H1 (cell line): ENCODE measurements around the gene KRT24. TPM values are rescaled to one million over a fixed set of nuclear protein-coding genes. Genes with fewer than 3 reads are reported as not detected.

Experiments
- CTCF ChIA-PET: fragments of 300-600 bp; sonication (Branson Sonifier 250); formaldehyde crosslinking; loops from one replicate; lab custom pipeline; 2021; ENCODE audit not compliant: partially characterized antibody; lab: Charles Lee
- POLR2A ChIA-PET: fragments of 300-600 bp; sonication (Branson Sonifier 250); formaldehyde crosslinking; loops from one replicate; lab custom pipeline; 2021; ENCODE audit warnings: inconsistent platforms; ENCODE audit not compliant: partially characterized antibody; lab: Charles Lee
- DNase-seq, 2 experiments: peaks; one replicate each; pipeline versions ENCODE4 v3.0.0 to v3.0.0-alpha.2; 2010 to 2022; ENCODE audit warnings: low spot score in 2 of 2, low read depth in 1 of 2, mixed read lengths in 1 of 2
- FAIRE-seq: peaks from 2 replicates; lab custom pipeline; 2011; peaks lifted over from hg19 to GRCh38; lab: Jason Lieb, UNC
- H2AFZ ChIP-seq: 2 replicates; pipeline ENCODE4 v1.8.1; 2012; ENCODE audit warnings: low read length, inconsistent platforms
- H2AK5ac ChIP-seq: 2 replicates; pipeline ENCODE4 v1.6.1; 2013; ENCODE audit warnings: low read depth, low read length
- H2BK120ac ChIP-seq: replicated peaks from 2 replicates; pipeline ENCODE3; 2013; ENCODE audit warnings: low read depth, low read length, inconsistent platforms
- H2BK12ac ChIP-seq: 2 replicates; pipeline ENCODE4 v1.6.1; 2013; ENCODE audit warnings: low read depth, low read length
- H2BK15ac ChIP-seq: 2 replicates; pipeline ENCODE4 v1.6.1; 2013; ENCODE audit warnings: low read length
- H2BK20ac ChIP-seq: 2 replicates; pipeline ENCODE4 v1.6.1; 2013; ENCODE audit warnings: low read length
- H2BK5ac ChIP-seq: 2 replicates; pipeline ENCODE4 v1.6.1; 2013; ENCODE audit warnings: low read depth, low read length
- H3K14ac ChIP-seq: 2 replicates; pipeline ENCODE4 v1.6.1; 2013; ENCODE audit warnings: inconsistent platforms; ENCODE audit not compliant: insufficient read length
- H3K18ac ChIP-seq: 2 replicates; pipeline ENCODE4 v1.6.1; 2013; ENCODE audit warnings: low read length; ENCODE audit errors: extremely low read depth
- H3K23ac ChIP-seq: 2 replicates; pipeline ENCODE4 v1.6.1; 2013; ENCODE audit warnings: inconsistent platforms; ENCODE audit not compliant: insufficient read length
- H3K23me2 ChIP-seq: 2 replicates; pipeline ENCODE4 v1.6.1; 2013; ENCODE audit warnings: low read depth, low read length
- H3K27ac ChIP-seq: 2 replicates; pipeline ENCODE4 v1.6.1; 2011; ENCODE audit warnings: low read depth, low read length, inconsistent platforms
- H3K27me3 ChIP-seq, 4 experiments: replicated peaks in 1 of 4; 1 replicate in 1 of 4; 2 replicates in 3 of 4; pipeline versions ENCODE4 v1.6.1 to v1.8.1; 2011 to 2013; ENCODE audit warnings: low read length in 3 of 4, mild to moderate bottlenecking in 3 of 4, inconsistent platforms in 2 of 4, mixed read lengths in 2 of 4, moderate library complexity in 1 of 4; ENCODE audit not compliant: control insufficient read depth in 3 of 4, insufficient read depth in 3 of 4; ENCODE audit errors: extremely low read depth in 1 of 4
- H3K36me3 ChIP-seq, 4 experiments: 2 replicates each; pipeline versions ENCODE4 v1.6.1 to v1.8.1; 2011 to 2013; ENCODE audit warnings: mild to moderate bottlenecking in 4 of 4, low read length in 3 of 4, moderate library complexity in 2 of 4, control low read depth in 1 of 4, inconsistent platforms in 1 of 4; ENCODE audit not compliant: insufficient read depth in 4 of 4, control insufficient read depth in 2 of 4
- H3K4ac ChIP-seq: replicated peaks from 2 replicates; pipeline ENCODE3; 2013; ENCODE audit warnings: low read length, low read depth, mixed read lengths, inconsistent platforms; ENCODE audit not compliant: insufficient read length
- H3K4me1 ChIP-seq, 4 experiments: replicated peaks in 1 of 4; 1 replicate in 1 of 4; 2 replicates in 3 of 4; pipeline versions ENCODE4 v1.6.1 to v1.8.1; 2011 to 2013; ENCODE audit warnings: low read length in 3 of 4, inconsistent platforms in 2 of 4, mixed read lengths in 1 of 4; ENCODE audit not compliant: insufficient read depth in 4 of 4, control insufficient read depth in 3 of 4
- H3K4me2 ChIP-seq, 2 experiments: 2 replicates each; pipeline versions ENCODE4 v1.6.1 to v1.8.1; 2011 to 2013; ENCODE audit warnings: low read depth in 2 of 2, low read length in 2 of 2, control low read depth in 1 of 2, inconsistent platforms in 1 of 2, mild to moderate bottlenecking in 1 of 2; ENCODE audit not compliant: insufficient read depth in 1 of 2
- H3K4me3 ChIP-seq, 4 experiments: fragments of 200-600, 300-600 bp in 1 of 4; sonication (generic), shearing (Covaris generic), sonication (Bioruptor Twin) in 1 of 4; 2 replicates each; pipeline versions ENCODE4 v1.5.1 to v1.8.1; 2011 to 2016; ENCODE audit warnings: low read length in 4 of 4, low read depth in 3 of 4, control low read depth in 2 of 4, inconsistent platforms in 2 of 4, mild to moderate bottlenecking in 2 of 4, mixed read lengths in 1 of 4, moderate library complexity in 1 of 4; ENCODE audit not compliant: insufficient read depth in 2 of 4; ENCODE audit errors: extremely low read depth in 1 of 4
- H3K56ac ChIP-seq: replicated peaks from 2 replicates; pipeline ENCODE3; 2013; ENCODE audit warnings: low read depth, mild to moderate bottlenecking, mixed read lengths, low read length, inconsistent platforms; ENCODE audit not compliant: insufficient read length
- H3K79me1 ChIP-seq: 2 replicates; pipeline ENCODE4 v1.6.1; 2013; ENCODE audit warnings: low read depth, low read length, control low read depth
- H3K79me2 ChIP-seq, 2 experiments: 2 replicates each; pipeline versions ENCODE4 v1.6.1 to v1.8.1; 2012 to 2013; ENCODE audit warnings: low read length in 2 of 2, mild to moderate bottlenecking in 2 of 2, inconsistent platforms in 1 of 2; ENCODE audit not compliant: insufficient read depth in 2 of 2, control insufficient read depth in 1 of 2
- H3K9ac ChIP-seq, 4 experiments: replicated peaks in 1 of 4; 1 replicate in 1 of 4; 2 replicates in 3 of 4; pipeline versions ENCODE4 v1.6.1 to v1.8.1; 2011 to 2013; ENCODE audit warnings: low read depth in 3 of 4, low read length in 3 of 4, control low read depth in 2 of 4, mild to moderate bottlenecking in 2 of 4, moderate library complexity in 2 of 4, inconsistent platforms in 1 of 4; ENCODE audit errors: extremely low read depth in 1 of 4
- H3K9me3 ChIP-seq, 2 experiments: 2 replicates each; pipeline versions ENCODE4 v1.6.1 to v1.8.1; 2012 to 2013; ENCODE audit warnings: mild to moderate bottlenecking in 2 of 2, moderate library complexity in 2 of 2, control low read depth in 1 of 2, inconsistent platforms in 1 of 2, low read depth in 1 of 2, low read length in 1 of 2, mixed read lengths in 1 of 2; ENCODE audit not compliant: insufficient read depth in 2 of 2
- H4K20me1 ChIP-seq, 2 experiments: replicated peaks in 1 of 2; 2 replicates each; pipeline versions ENCODE3 to v1.8.1; 2011 to 2013; ENCODE audit warnings: inconsistent platforms in 2 of 2, low read length in 2 of 2, mild to moderate bottlenecking in 1 of 2; ENCODE audit not compliant: insufficient read depth in 2 of 2, control insufficient read depth in 1 of 2
- H4K5ac ChIP-seq: 2 replicates; pipeline ENCODE4 v1.6.1; 2013; ENCODE audit warnings: low read length, low read depth, mixed read lengths, inconsistent platforms; ENCODE audit not compliant: insufficient read length
- H4K8ac ChIP-seq: 2 replicates; pipeline ENCODE4 v1.8.0; 2013; ENCODE audit warnings: mild to moderate bottlenecking, moderate library complexity, low read length, inconsistent platforms; ENCODE audit not compliant: insufficient read depth; ENCODE audit errors: extremely low read depth
- H4K91ac ChIP-seq: replicated peaks from 2 replicates; pipeline ENCODE3; 2013; ENCODE audit warnings: low read length, mixed read lengths, inconsistent platforms; ENCODE audit not compliant: insufficient read length
- CREB1 ChIP-seq: IDR thresholded peaks from 2 replicates; pipeline ENCODE4 v1.6.1; 2012; ENCODE audit warnings: inconsistent platforms
- E2F6 ChIP-seq: IDR thresholded peaks from 2 replicates; pipeline ENCODE4 v1.6.1; 2012; ENCODE audit warnings: inconsistent platforms
- EZH2 ChIP-seq: fragments of 200-600 bp; sonication (generic); IDR thresholded peaks from 2 replicates; pipeline ENCODE4 v1.7.1; 2012; ENCODE audit warnings: low read depth, mild to moderate bottlenecking, moderate library complexity, low read length, inconsistent platforms; ENCODE audit not compliant: severe bottlenecking
- FOSL1 ChIP-seq: IDR thresholded peaks from 2 replicates; pipeline ENCODE4 v1.6.1; 2011; ENCODE audit warnings: mild to moderate bottlenecking, low read depth, low read length, moderate library complexity; ENCODE audit not compliant: insufficient read depth
- GABPA ChIP-seq: IDR thresholded peaks from 2 replicates; pipeline ENCODE4 v1.6.1; 2011; ENCODE audit warnings: mild to moderate bottlenecking, low read length, moderate library complexity, borderline replicate concordance; ENCODE audit not compliant: insufficient read depth
- GTF2F1 ChIP-seq: IDR thresholded peaks from 2 replicates; pipeline ENCODE4 v1.6.1; 2012; ENCODE audit warnings: low read depth, low read length, improper control_type of control experiment, borderline replicate concordance
- HDAC2 ChIP-seq, 2 experiments: fragments of 300-600 bp in 1 of 2; sonication (generic) in 1 of 2; IDR thresholded peaks; 2 replicates each; pipeline ENCODE4 v1.6.1; 2011 to 2012; ENCODE audit warnings: low read depth in 2 of 2, low read length in 2 of 2, mild to moderate bottlenecking in 2 of 2, moderate library complexity in 2 of 2, borderline replicate concordance in 1 of 2, inconsistent platforms in 1 of 2
- NRF1 ChIP-seq: IDR thresholded peaks from 2 replicates; pipeline ENCODE4 v1.6.1; 2011; ENCODE audit warnings: mild to moderate bottlenecking, low read depth, low read length, improper control_type of control experiment
- RNF2 ChIP-seq: fragments of 200-900, 300-1000 bp; sonication (generic); IDR thresholded peaks from 2 replicates; pipeline ENCODE4 v1.7.1; 2016; ENCODE audit warnings: borderline replicate concordance, low read depth, mild to moderate bottlenecking, antibody characterized with exemption, low read length; ENCODE audit not compliant: poor library complexity, severe bottlenecking; ENCODE audit errors: missing control alignments
- SP2 ChIP-seq: IDR thresholded peaks from 2 replicates; pipeline ENCODE4 v1.6.1; 2012; ENCODE audit warnings: mild to moderate bottlenecking, low read length, inconsistent platforms
- TCF12 ChIP-seq: IDR thresholded peaks from 2 replicates; pipeline ENCODE4 v1.6.1; 2011; ENCODE audit warnings: low read depth, mild to moderate bottlenecking, low read length
- WGBS, 2 experiments: shearing (Covaris generic) in 1 of 2; methylation state at CpG; one replicate each; pipeline versions ENCODE4 v1.1.6 to v1.1.7; 2013 to 2015; ENCODE audit warnings: low lambda C conversion rate in 2 of 2, mixed read lengths in 2 of 2, inconsistent platforms in 1 of 2, low coverage in 1 of 2, missing lambda C conversion rate in 1 of 2; ENCODE audit not compliant: insufficient replicate concordance in 2 of 2, insufficient coverage in 1 of 2, insufficient read length in 1 of 2; ENCODE audit errors: extremely low coverage in 1 of 2, missing lambda C conversion rate in 1 of 2; 5-methylcytosine and 5-hydroxymethylcytosine counted together
- polyA plus RNA-seq, 7 experiments: library from polyadenylated mRNA; depleted of rRNA in 3 of 7; stranded (reverse) in 5 of 7; unstranded in 2 of 7; fragments of >200 nt in 5 of 7; fragments of 200-250 nt in 2 of 7; gene quantifications; 1 replicate in 5 of 7; 2 replicates in 1 of 7; 4 replicates in 1 of 7; pipeline versions ENCODE4 v1.2.1 to v1.2.3, GENCODE V29; 2011 to 2013; ENCODE audit warnings: missing spikeins in 2 of 7, mixed read lengths in 2 of 7
- total RNA-seq: library from RNA; stranded (reverse); fragmentation: NEBNext Ultra II Directional; extraction: Animal tissue kit (Norgen Biotek cat#: 25700); gene quantifications from 2 replicates; pipeline ENCODE4 v1.2.1, GENCODE V29; 2021

Gene KRT24
- total and polyA plus RNA-seq, 2 of the 8 experiments (the other 6 are each of a cell fraction or from before 2014, with no cell fraction given) = not detected

GRCh38 chr17:40727447-40728231 lies 24.1 kb upstream of the KRT24 start:
- Histone ChIP-seq H3K9me3 (no peaks in the 10 kb centered on the region), H4K20me1 (no peaks in the 10 kb centered on the region), H2BK15ac (no peak overlapping the region), H3K79me2 (no peaks in the 10 kb centered on the region), H2BK5ac (no peak overlapping the region), H3K36me3 (no peaks in the 10 kb centered on the region), H4K5ac (no peak overlapping the region), H3K23me2 (no peaks in the 10 kb centered on the region), H3K79me1 (no peaks in the 10 kb centered on the region), H3K27ac (no peak overlapping the region), H3K27me3 (no peaks in the 10 kb centered on the region), H2BK12ac (no peak overlapping the region), H3K9ac (no peak overlapping the region), H3K4me2 (no peak overlapping the region), H3K23ac (no peak overlapping the region), H2BK120ac (no peak overlapping the region), H2BK20ac (no peak overlapping the region), H3K4ac (no peak overlapping the region), H3K4me1 (no peaks in the 10 kb centered on the region), H4K91ac (no peak overlapping the region), H2AFZ (no peak overlapping the region), H3K56ac (no peak overlapping the region), H2AK5ac (no peak overlapping the region), H4K8ac (no peak overlapping the region), H3K14ac (no peak overlapping the region), H3K18ac (no peak overlapping the region), H3K4me3 (no peak overlapping the region)
- ChIA-PET CTCF (interaction anchor here (0.6 to 2.0 kb wide), 9 partner anchors 8 to 663 kb away, joined by 3 to 5 read pairs (median 3); partner anchors contain the start of gene SMARCE1), POLR2A (interaction anchor here (0.6 kb wide), 1 partner anchor 34 kb away, joined by 3 read pairs; no protein-coding TSS in a partner anchor)
- DNase-seq (no peak), FAIRE-seq (no peak)
- 87% methylated on average over 8 of the region's 8 CpGs; no CpG with 5 or more reads in 1 of the 2 experiments for WGBS, 2 experiments
- no peak for TF ChIP-seq RNF2
- TF ChIP-seq FOSL1 = no peak
- TF ChIP-seq TCF12 = no peak
- no peak for TF ChIP-seq CREB1
- TF ChIP-seq GABPA = no peak
- no peak for TF ChIP-seq E2F6
- no peak for TF ChIP-seq SP2
- TF ChIP-seq HDAC2 (IDR thresholded peaks at IDR 0.05; ENCODE audit: borderline replicate concordance in 1 of 2, low read depth in 2 of 2, low read length in 2 of 2) = no peak
- TF ChIP-seq EZH2 = no peak
- TF ChIP-seq NRF1 = no peak
- TF ChIP-seq GTF2F1 = no peak
